Skeletal muscle satellite cell (primary cell): ENCODE data around the gene NNMT.
"Not testable (repeated sequence)": the region's sequence is repeated elsewhere in the genome, so short reads cannot be mapped to it uniquely, and the experiment has no call there.

Experiments used
- H3K27me3 ChIP-seq: 2 replicates; pipeline ENCODE4 v1.7.0; 2013; ENCODE audit warnings: low read length; ENCODE audit not compliant: control insufficient read depth, insufficient read depth
- H3K36me3 ChIP-seq: 2 replicates; pipeline ENCODE4 v1.7.0; 2013; ENCODE audit warnings: mild to moderate bottlenecking, control low read depth, low read length; ENCODE audit not compliant: insufficient read depth
- H3K4me1 ChIP-seq: 2 replicates; pipeline ENCODE4 v1.7.0; 2013; ENCODE audit warnings: low read length; ENCODE audit not compliant: control insufficient read depth, insufficient read depth
- H3K4me2 ChIP-seq: 2 replicates; pipeline ENCODE4 v1.7.0; 2013; ENCODE audit warnings: mild to moderate bottlenecking, low read length
- H3K4me3 ChIP-seq: 2 replicates; pipeline ENCODE4 v1.7.0; 2013; ENCODE audit warnings: low read length
- H3K9ac ChIP-seq: 2 replicates; pipeline ENCODE4 v1.7.0; 2013; ENCODE audit warnings: mild to moderate bottlenecking, low read depth, low read length, moderate library complexity
- H3K9me3 ChIP-seq: replicated peaks from 2 replicates; pipeline ENCODE4 v1.7.0; 2013; ENCODE audit warnings: mild to moderate bottlenecking, control low read depth, low read length

The NNMT gene

DNA sequence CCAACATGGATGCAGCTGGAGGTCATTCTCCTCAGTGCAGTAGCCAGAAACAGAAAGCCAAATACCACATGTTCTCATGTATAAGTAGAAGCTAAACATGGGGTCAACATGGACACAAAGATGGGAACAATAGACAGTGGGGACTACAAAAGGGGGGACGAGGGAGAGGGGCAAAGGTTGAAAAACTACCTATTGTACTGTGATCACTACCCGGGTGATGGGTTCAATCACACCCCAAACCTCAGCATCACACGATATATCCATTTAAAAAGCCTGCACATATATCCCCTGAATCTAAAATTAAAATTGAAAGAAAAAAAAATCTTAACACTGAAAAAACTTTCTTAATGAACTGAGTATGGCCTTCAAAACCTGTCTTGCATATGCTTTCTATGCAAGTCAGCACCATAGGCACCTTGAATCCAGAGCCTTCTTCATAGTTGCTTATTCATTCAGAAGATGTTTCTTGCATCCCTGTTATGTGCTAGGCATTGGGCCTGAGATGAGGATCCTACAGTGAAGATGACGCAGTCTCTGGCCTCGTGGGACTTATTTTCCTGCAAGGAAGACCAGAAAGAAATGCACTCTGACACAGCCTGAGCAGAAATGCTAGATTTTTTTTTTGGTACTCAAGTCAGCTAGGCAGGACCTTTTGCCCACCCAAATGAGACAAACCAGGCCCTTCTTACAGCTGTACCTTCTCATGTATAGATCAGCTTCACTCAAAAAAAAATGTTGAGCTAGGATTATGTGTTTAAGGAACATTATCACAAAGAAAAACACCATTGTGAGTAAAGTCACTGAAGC, 21.0 kb downstream of the NNMT start:
- Histone ChIP-seq H3K4me3 (no peak overlapping the region), H3K4me2 (no peak overlapping the region), H3K27me3 (no peaks in the 10 kb centered on the region), H3K4me1 (peaks cover 28% of the 10 kb centered on the region), H3K9ac (no peak overlapping the region), H3K36me3 (peaks cover 53% of the 10 kb centered on the region), H3K9me3 (no peaks in the 10 kb centered on the region)

DNA sequence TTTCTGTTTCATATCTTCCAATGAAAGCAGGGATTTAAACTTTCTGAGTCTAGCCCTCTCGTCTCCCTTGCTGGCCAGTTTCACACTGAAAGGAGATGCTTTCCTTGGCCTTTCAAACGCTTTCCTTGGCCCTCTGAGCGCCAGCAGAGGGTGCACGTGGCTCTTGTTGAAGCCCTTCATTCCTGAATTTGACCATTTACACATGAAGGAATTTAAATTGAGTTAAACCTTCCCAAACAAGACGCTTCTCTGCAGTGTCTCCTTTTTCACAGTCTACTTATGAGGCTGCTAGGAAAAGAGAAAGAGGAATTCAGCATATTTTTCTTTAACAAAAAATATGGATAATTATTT, 21.6 kb downstream of the NNMT start:
- Histone ChIP-seq H3K27me3 (no peaks in the 10 kb centered on the region), H3K9ac (no peak overlapping the region), H3K36me3 (peaks cover 48% of the 10 kb centered on the region), H3K4me3 (no peak overlapping the region), H3K4me1 (peaks cover 34% of the 10 kb centered on the region), H3K4me2 (no peak overlapping the region), H3K9me3 (no peaks in the 10 kb centered on the region)

DNA sequence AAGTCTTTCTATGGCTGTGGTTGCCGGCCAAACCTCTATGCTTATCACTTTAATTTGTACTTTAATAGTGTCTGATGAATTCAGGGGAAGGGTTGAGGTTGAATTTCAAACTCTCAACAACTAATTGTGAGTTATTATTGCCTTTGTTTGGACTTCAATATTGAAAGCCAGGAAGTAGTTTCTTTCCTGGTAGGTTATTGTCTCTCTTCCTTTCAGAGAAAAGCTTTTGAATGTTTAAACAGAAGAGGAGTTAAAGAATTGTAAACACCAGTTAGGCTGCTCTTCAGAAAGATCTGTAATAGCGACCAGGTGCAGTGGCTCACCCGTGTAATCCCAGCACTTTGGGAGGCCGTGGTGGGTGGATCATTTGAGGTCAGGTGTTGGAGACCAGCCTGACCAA, 22.2 kb downstream of the NNMT start:
- H3K9me3 ChIP-seq, result no peaks in the 10 kb centered on the region
- H3K4me2 ChIP-seq, result no peak overlapping the region
- H3K9ac ChIP-seq, result no peak overlapping the region
- peaks cover 43% of the 10 kb centered on the region for H3K36me3 ChIP-seq
- H3K4me1 ChIP-seq, result peaks cover 36% of the 10 kb centered on the region
- no peak overlapping the region for H3K4me3 ChIP-seq
- no peaks in the 10 kb centered on the region for H3K27me3 ChIP-seq

DNA sequence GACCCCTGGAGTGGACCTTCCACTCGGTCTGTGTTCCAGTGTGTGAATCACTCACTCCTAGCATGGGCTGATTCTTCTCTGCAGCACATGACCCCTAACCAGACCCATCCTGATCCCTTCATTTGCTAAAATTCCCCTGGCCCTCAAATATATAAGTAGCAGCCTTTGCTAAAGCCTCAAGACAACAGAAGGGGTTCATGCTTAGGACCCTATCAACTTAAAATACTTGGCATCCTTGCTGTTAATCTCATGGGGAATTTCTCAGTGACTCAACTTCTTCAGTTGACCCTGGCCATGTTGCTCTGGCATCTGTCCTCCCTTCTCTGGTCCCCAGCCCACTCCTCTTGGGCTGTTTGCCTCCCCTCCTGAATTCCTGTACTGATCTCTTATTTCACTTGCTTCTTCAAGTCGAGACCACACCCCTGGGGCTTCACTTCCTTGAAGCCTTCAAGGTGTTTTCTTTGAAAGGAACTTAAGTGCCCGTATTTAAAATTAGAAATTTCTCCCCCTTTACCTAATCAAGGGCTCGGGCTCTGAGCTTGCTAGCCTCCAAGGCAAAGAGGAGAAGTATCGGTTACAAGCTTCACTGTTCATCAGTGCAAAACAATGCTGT, 23.6 kb downstream of the NNMT start:
- Histone ChIP-seq H3K4me1 (peaks cover 36% of the 10 kb centered on the region), H3K27me3 (no peaks in the 10 kb centered on the region), H3K4me2 (no peak overlapping the region)

DNA sequence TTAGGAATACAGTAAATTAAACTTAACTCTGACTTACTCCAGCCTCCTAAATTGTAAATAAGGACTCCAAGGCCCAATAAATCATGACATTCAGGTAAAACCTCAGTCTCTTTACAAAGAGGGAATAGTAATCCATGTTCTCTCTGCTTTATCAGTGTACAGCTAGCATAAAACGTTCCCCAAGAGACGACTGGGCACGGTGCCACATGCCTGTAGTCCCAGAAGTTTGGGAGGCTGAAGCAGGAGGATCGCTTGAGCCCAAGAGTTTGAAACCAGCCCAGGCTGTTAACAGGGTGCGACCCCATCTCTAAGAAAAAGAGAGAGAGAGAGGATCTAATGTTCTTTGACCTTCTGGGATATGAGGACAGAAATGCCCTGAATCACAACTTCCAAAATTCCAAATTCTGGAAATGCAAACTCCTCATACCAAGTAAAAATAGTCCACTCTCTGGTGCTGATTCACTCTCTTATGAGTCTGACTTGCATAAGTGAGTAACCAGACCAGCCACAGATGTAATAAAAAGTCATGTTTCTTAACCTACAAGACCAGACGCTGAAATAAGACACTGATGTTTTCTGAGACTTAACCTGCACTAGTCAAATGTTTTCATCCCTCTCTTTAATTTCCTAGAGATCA, 25.5 kb downstream of the NNMT start:
- Histone ChIP-seq H3K9ac (peak overlapping the region; percentile 25), H3K9me3 (no peaks in the 10 kb centered on the region), H3K4me1 (peaks cover 29% of the 10 kb centered on the region), H3K4me2 (peak overlapping the region; percentile 24), H3K4me3 (peak overlapping the region; percentile 11), H3K36me3 (peaks cover 10% of the 10 kb centered on the region), H3K27me3 (no peaks in the 10 kb centered on the region)

More for the DNA sequence above, 23.6 kb downstream of the NNMT start:
- peaks cover 29% of the 10 kb centered on the region for H3K36me3 ChIP-seq
- no peaks in the 10 kb centered on the region for H3K9me3 ChIP-seq
- H3K9ac ChIP-seq, result no peak overlapping the region
- H3K4me3 ChIP-seq, result no peak overlapping the region

DNA sequence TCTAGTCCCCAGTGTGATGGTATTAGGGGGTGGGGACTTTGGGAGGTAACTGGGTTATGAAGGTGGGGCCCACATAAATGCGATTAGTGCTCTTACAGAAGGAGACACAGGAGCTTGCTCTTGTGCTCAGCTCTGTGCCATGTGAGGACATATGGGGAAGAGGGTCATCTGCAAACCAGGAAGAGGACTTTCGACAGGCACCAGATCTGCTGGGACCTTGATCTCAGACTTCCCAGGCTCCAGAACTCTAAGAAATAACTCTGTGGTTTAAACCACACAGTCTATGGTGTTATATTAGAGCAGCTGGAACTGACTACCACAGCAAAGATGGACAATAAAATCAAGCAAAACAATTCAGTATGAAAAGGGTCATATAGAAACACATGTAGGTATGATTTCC, 26.7 kb downstream of the NNMT start:
- no peaks in the 10 kb centered on the region for H3K36me3 ChIP-seq

DNA sequence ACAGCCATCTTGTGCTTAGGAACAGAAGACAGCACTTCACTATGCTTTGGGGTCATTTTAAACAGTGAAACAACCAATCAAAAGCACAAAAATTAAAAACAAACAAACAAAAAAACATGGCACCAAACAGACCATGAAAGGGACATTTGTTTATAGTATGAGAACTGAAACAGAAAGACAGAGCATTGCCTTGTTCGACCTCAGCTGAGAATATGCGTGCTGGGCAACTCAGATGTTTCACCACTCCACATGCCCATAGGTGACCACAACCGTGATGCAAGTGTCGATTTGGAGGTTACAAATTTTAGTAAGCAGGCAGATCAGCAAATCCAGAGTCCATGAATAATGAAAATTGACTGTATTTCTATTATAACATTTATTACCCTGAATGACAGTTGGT, 30.0 kb downstream of the NNMT start:
- Histone ChIP-seq H3K36me3 (no peaks in the 10 kb centered on the region), H3K27me3 (no peaks in the 10 kb centered on the region), H3K4me3 (no peak overlapping the region), H3K9me3 (peaks cover 4% of the 10 kb centered on the region), H3K9ac (no peak overlapping the region), H3K4me1 (peaks cover 16% of the 10 kb centered on the region), H3K4me2 (no peak overlapping the region)

More for the DNA sequence above, 26.7 kb downstream of the NNMT start:
- peaks cover 29% of the 10 kb centered on the region for H3K4me1 ChIP-seq
- H3K9me3 ChIP-seq, result no peaks in the 10 kb centered on the region
- H3K4me3 ChIP-seq, result no peak overlapping the region
- no peaks in the 10 kb centered on the region for H3K27me3 ChIP-seq
- H3K4me2 ChIP-seq, result no peak overlapping the region
- H3K9ac ChIP-seq, result no peak overlapping the region

DNA sequence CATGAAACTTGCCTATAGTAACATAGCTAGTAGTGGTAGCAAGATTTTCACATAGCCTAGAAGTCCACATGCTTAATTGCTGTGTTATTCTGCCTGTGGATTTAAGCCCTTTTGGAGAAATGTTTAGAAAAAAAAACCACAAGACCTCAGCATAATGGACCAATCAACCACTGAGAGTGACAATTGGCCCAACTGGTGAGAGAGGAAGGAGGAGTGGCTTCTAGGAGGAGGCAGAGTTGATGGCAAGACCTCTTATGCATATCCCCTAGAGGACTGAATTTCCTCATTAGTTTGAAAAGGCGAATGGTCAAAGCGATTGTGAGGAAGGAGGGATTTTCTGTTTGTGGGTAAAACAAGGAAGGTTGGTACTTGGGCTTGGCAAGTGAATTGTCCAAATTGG, 30.6 kb downstream of the NNMT start:
- Histone ChIP-seq H3K36me3 (no peaks in the 10 kb centered on the region), H3K27me3 (no peaks in the 10 kb centered on the region), H3K4me3 (no peak overlapping the region), H3K4me1 (peaks cover 10% of the 10 kb centered on the region), H3K9ac (no peak overlapping the region), H3K4me2 (no peak overlapping the region), H3K9me3 (peaks cover 4% of the 10 kb centered on the region)

DNA sequence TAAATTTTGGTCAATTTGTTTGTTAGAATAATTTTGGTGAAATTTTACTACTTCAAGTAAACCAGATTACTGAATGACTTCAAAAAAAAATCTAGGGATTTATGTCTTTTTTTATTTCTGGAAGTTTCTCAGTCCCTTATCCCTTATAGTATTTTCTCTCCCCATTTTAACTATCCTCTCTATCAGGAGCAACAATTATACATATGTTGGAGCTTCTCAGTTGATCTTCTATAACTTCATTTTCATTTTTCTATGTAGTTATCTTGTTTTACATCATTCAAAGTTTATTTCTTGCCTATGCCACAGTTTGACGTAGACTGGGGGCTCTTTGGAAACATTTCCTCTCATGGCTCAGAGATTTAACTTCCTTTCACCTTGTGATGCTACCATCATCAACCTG, 34.2 kb downstream of the NNMT start:
- no peak overlapping the region for H3K4me2 ChIP-seq

DNA sequence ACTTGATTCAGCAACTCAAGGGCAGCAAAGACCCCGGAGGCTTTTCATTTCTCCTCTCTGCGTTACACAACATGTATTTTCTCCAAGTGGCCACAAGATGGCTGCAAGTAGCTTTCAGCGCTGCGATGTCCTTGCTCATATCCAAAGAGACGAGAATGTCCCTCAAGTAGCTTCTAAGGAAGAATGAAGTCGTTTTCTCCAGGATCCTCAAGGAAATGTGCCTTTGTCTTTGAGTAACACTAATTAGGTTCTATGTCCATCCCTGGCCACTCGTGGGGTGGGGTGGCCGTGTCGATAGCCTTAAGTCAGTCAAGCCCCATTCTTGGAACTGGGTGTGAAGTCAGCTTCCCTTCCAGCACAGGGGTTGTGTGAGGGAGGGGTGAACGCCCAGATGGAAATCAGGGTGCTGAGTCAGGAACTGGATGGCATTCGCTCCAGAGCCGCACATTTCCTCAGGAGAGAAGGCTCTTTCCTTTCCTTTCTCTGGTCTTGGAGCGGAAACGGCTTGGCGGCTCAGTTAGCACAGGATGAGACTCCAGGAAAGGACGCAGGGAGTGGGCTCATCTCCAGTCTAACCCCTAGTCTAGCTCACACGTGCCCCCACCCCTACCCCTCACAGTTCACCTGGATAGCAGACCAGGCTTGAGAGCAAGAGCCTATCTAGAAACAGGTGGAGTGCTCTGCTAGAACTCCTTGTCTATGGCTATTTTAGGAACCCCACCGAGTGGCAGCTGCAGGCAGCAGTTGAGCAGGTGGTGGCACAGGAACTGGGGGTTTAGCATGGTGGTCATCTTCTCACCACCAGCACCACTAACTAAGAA, 44.3 kb downstream of the NNMT start:
- H3K4me3 ChIP-seq, result peak overlapping the region; percentile 53
- H3K4me1 ChIP-seq, result peaks cover 5% of the 10 kb centered on the region
- peak overlapping the region; percentile 16 for H3K9ac ChIP-seq
- peak overlapping the region; percentile 81 for H3K4me2 ChIP-seq
- no peaks in the 10 kb centered on the region for H3K36me3 ChIP-seq
- no peaks in the 10 kb centered on the region for H3K9me3 ChIP-seq
- no peaks in the 10 kb centered on the region for H3K27me3 ChIP-seq

More for the DNA sequence above, 34.2 kb downstream of the NNMT start:
- no peaks in the 10 kb centered on the region for H3K36me3 ChIP-seq
- H3K9ac ChIP-seq, result no peak overlapping the region
- no peaks in the 10 kb centered on the region for H3K27me3 ChIP-seq
- no peaks in the 10 kb centered on the region for H3K4me1 ChIP-seq
- H3K9me3 ChIP-seq, result peaks cover 4% of the 10 kb centered on the region
- H3K4me3 ChIP-seq, result no peak overlapping the region

DNA sequence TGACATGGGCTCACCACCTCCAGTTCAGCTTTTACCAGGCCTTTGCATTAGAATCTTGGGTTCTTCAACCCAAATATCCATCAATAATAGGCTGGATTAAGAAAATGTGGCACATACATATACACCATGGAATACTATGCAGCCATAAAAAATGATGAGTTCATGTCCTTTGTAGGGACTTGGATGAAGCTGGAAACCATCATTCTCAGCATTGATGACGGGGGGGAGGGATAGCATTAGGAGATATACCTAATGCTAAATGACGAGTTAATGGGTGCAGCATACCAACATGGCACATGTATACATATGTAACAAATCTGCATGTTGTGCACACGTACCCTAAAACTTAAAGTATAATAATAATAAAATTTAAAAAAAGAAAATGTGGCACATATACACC, 45.5 kb downstream of the NNMT start:
- not testable (repeated sequence) for H3K4me3 ChIP-seq, H3K36me3 ChIP-seq, H3K9ac ChIP-seq, H3K27me3 ChIP-seq, H3K9me3 ChIP-seq, H3K4me1 ChIP-seq, H3K4me2 ChIP-seq
